Spleen (tissue), 7 donors: ENCODE data around the gene MSI2.

ENCODE experiments used
- POLR2A ChIP-seq, 3 donors: fragments of 450-650 bp; IDR thresholded peaks; one replicate each; pipeline ENCODE4 v1.5.1; 2017; ENCODE audit warnings: antibody characterized with exemption in 3 of 3, mild to moderate bottlenecking in 1 of 3
- TF ChIP-seq, protein P1 (sequence below), 11 experiments: fragments of 200-600 bp in 7 of 11; fragments of 450-650 bp in 4 of 11; sonication (generic) in 4 of 11; IDR thresholded peaks in 8 of 11; conservative IDR thresholded peaks in 3 of 11; 1 replicate in 7 of 11; 2 replicates in 4 of 11; pipeline versions ENCODE4 v1.4.0 to v1.8.0; 2016 to 2021; ENCODE audit warnings: antibody characterized with exemption in 11 of 11, inconsistent platforms in 4 of 11, mild to moderate bottlenecking in 1 of 11
- donor health status: DM: no; HTN: no; CAD: no; lungs with moderate emphysema.
- donor health status: DM: no; HTN: no; CAD: no.
- donor health status: DM: no; HTN: no; CAD: no.

DNA sequence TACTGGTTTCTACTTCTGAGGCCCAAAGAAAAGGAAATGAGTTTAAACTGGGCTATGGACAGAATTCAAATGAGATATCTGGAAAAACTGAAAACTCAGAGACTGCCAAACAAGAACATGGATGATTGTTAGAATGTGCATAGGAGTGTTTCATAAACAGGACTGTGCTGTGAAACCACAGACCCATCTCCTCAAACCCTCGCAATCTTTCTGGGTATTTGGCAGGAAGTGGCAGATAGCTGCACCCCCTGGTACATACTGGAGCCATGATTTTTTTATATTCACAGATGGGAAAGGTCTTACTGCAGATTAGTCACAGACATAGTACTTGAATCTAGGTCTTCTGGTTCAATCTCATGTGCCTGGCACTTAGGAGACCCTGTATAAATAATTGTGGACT, 343.8 kb downstream of the MSI2 start:
- TF ChIP-seq POLR2A (IDR thresholded peaks at IDR 0.05) = no peak
- TF ChIP-seq, protein P1, sequence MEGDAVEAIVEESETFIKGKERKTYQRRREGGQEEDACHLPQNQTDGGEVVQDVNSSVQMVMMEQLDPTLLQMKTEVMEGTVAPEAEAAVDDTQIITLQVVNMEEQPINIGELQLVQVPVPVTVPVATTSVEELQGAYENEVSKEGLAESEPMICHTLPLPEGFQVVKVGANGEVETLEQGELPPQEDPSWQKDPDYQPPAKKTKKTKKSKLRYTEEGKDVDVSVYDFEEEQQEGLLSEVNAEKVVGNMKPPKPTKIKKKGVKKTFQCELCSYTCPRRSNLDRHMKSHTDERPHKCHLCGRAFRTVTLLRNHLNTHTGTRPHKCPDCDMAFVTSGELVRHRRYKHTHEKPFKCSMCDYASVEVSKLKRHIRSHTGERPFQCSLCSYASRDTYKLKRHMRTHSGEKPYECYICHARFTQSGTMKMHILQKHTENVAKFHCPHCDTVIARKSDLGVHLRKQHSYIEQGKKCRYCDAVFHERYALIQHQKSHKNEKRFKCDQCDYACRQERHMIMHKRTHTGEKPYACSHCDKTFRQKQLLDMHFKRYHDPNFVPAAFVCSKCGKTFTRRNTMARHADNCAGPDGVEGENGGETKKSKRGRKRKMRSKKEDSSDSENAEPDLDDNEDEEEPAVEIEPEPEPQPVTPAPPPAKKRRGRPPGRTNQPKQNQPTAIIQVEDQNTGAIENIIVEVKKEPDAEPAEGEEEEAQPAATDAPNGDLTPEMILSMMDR (IDR thresholded peaks at IDR 0.05 in 8 of 11, conservative IDR thresholded peaks at IDR 0.05 in 3 of 11) = no peak
